HG03521 (cell line): ENCODE data around the gene SHC4.

ENCODE experiments used
- ATAC-seq: cut with Tn5 transposase; IDR thresholded peaks from one replicate; pipeline ENCODE4 v1.9.1; 2021; ENCODE audit warnings: mild to moderate bottlenecking, moderate library complexity; ENCODE audit not compliant: unreplicated experiment

Gene SHC4

DNA sequence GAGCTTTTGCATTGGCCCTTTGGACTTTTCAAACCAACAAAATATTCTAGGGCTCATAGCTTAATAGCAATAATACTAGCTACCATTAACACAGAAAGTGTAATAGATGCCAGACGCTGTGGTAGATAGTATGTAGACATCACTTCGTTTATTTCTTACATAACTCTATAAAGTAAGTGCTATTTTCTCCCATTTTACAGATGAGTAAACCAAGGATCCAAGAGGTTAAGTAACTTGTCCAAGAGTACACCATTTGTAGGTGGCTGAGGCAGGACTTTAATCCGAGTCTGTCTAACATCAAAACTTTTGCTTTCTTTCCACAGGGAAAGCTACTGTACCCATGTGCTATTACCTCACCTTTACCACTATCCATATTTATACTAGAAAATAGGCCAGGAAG, 73.8 kb downstream of the SHC4 start:
- no peak for ATAC-seq

DNA sequence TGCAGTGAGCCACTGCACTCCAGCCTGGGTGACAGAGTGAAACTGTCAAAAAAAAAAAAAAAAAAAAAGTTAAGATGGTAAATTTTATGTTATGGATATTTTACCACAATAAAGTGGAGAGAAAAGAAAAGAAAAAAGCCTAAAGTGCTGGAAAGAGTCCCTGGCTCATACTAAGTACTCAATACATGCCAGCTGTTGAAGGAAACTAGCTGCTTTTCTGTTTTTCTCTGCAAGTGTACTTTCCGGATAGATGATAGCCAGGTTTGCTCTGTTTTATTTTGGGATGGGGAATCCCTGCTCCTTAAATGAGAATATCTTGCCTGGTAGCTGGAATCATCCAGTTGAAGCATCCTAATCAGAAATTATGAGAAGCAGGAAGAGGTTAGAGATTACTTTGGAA, 74.9 kb downstream of the SHC4 start:
- no peak for ATAC-seq

DNA sequence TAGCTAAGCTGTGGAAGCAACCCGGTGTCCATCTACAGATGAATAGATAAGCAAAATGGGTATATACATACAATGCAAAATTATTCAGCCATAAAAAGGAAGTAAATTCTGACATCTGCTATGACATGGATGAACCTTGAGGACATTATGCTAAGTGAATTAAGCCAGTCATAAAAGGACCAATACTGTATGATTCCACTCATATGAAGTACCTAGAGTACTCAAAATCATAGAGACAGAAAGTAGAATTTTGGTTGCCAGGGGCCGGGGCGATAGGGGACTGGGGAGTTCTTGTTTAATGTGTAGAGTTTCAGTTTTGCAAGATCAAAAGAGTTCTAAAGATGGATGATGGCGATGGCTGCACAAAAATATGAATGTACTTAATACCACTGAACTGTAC, 75.5 kb downstream of the SHC4 start:
- ATAC-seq = no peak

DNA sequence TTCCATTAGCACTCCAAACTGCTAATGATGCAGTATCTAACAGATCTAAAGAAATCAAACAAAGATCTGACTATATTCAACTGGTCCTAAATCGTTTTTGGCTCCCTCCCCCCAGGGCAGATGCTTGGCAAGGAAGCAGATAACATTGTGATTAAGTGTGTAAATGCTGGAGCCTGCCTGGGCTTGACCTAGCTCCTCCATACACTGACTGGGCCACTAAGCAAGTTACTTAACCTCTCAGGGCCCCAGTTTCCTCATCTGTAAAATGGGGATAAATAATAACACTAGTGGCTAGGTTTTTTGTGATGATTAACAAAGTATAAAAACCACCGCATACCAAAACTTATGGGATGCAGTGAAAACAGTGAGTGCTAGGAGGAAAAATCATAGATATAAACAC, 76.6 kb downstream of the SHC4 start:
- ATAC-seq = no peak

DNA sequence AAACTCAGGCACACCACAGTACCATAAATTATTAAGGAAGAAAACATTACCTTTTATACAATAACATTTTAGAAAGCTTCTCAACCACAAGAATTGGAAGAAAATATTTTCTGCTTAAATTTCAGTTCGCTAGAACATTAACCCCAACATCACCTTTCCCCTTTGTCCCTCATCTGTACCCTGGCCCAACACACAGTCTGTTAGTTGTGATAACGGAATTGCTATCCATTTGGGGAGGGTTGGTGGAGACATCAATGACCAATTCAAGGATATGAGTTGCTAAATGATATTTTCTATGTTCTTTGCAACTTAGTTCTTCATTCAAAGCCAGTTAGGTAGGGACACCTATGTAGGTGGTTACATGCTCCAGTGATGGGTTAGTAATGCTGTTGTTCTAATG, 80.0 kb downstream of the SHC4 start:
- no peak for ATAC-seq

DNA sequence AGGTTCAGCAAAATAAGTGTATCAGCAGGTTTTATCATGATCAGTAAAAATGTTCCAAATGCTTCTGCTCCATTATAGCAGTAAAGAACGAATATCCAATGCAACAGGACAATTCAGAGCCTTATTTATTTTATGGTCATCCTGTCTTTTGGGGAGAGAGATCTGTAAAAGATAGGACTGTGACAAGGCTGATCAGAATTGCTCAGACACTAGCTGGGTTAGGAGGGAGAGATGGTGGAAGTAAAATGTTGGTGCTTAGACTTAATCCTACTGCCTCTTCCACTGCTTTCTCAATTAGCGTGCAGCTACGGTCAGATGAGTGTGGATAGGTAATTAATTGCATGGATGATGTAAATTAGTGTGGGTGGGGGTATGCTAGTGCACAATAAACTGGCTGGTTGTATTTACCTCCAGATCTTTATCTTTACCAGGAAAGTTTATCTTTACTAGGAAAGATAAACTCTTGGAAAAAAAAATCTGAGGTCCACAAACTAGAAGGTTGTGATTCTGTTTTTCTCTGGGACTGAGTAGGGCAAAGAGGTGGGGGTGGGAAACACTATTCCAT, 83.6 kb downstream of the SHC4 start:
- no peak for ATAC-seq

DNA sequence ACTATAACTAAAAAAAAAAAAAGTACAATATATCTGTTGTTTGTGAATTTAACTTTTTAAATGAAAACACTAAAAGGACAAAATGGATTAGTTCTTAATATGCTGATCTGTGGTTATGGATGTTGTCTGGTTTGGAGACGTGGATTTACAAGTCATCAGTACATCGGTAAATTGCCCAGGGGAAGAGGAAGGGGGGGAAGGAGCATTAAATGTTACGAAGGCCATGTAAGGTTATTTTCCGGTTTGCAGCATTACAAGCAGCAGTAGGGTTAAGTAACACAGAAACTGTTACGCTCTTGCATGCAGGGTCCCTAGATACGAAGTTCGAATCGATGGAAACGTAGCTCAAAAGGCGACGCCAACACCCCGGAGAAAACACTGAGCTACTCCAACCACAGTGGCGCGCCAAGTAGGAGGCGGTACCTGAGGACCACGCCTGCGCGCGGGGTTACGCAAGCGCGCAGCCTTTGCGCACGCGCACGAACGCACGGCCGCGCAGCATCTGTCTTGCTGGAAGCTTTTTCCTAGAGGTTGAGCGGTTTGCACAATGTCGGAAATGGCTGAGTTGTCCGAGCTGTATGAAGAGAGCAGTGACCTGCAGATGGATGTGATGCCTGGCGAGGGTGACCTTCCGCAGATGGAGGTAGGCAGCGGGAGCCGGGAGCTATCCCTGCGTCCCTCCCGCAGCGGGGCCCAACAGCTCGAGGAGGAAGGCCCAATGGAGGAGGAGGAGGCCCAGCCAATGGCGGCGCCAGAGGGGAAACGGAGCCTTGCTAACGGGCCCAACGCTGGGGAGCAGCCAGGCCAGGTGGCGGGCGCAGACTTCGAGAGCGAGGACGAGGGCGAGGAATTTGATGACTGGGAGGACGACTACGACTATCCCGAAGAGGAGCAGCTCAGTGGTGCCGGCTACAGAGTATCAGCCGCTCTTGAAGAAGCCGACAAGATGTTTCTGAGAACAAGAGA, 85.8 kb downstream of the SHC4 start, which contains the start of gene EID1:
TSS of gene EID1 (plus strand) at position 505 of the 966 bp plus-strand sequence. CDS start at position 548, 43 bp downstream.
- peak; percentile 95 for ATAC-seq

DNA sequence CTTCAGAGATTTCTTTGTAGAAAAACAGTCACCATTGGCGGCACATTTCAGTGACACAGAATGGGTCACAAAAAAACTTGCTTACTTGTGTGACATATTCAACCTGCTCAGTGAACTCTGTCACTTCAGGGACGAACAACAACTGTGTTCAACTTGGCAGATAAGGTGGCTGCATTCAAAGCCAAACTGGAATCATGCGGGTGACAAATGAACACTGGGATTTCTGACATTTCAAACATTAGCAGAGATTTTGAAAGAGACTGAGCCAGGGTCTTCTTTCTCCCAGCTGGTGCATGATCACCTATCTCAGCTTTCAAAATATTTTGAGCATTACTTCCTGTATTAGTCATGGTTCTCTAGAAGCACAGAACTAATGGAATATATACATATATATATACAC, 87.7 kb downstream of the SHC4 start:
- no peak for ATAC-seq

DNA sequence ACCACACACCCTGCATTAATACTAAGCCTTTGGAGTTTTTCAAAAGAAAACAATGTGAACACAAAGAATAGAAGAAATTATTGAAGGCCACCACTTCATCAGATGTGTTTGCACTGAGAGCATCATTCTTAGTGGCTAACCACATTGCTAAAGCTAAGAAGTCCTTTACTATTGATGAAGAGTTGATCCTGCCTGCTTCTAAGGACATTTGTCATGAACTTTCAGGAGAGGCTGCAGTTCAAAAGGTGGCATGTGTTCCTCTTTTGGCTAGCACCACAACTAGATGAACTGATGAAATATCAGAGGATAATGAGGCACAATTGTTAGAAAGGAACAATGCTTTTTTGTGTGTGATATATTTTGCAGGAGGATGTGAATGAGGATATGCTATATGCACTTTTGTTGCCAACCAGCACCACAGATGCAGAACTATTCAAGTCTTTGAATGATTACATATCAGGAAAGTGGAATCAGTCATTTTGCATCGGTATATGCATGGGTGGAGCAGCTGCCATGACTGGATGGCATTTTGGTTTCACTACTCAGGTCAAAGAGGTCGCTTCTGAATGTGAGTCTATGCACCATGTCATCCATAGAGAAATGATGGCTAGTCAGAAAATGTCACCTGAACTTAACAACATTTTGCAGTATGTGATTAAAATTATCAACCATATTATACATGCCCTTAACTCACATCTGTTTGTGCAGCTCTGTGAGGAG, 88.3 kb downstream of the SHC4 start:
- no peak for ATAC-seq

DNA sequence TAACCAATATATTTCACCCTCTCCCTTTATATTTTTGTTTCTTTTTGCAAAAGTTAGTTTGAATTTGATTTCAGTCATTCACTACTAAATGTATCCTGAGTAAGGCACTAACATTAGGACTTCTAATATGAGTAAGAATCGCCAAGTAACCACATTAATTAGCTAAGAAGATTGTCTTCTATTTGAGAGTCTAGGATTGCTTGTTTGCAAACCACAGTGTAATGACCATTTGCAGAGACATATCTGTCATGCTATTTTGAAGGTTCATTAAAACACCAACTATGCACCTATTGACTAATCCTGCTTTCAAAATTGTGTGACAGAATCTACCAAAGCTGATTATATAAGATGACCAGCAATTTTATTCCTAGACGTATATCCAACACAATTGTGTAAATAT, 91.1 kb downstream of the SHC4 start:
- no peak for ATAC-seq

DNA sequence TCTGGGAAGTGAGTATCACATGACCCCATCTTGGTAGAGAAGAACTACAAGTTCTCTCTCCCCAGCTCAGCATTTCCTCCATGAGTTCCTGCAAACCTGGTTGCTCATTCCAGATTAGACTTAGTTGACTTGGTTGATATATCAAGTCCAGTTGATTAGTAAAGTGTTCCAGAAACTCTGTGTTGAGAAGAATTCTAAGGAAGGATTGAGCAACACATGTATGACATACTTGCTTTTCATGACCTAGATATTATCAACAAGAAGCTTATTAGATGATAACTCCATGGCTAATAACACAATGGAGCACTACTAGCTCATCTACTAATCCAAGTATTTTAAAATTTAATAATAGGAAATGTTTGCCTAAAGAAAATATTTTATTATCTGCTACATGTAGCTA, 92.2 kb downstream of the SHC4 start:
- ATAC-seq = no peak

DNA sequence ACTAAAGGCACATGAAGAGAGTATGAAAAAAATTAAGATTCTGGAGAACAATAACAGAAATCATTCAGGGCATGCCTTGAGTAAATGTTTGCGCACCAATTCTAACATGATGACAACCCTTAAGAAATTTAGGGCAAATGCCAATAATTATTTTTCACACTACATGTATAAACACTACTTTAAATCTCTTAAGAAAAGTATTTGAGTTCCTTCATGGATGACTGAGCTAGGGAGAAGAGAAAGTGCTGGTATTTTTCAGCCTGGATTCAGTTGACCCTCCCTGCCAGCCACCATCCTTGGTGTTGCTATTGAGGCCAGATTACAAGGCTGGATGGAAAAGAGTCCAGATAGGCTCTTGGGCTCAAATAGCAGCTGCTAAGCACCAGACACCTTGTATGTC, 93.8 kb downstream of the SHC4 start:
- no peak for ATAC-seq

DNA sequence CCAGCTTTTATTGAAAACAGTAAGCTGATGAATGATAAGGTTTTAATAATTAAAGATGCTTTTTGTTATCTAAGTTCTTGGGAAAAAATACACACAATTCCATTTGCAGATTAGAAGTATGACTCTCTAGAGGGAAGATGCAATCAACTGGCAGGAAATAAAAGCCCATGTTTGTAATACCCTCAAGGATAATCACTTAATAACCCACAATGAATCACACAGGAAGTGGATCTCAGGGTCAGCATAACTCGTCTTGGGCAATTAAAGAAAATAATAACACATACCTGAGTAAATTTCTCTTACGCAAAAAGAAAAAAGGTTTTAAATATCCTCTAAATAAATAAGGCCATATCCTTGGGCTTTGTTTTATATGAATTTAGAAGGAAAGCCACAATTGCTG, 95.2 kb downstream of the SHC4 start:
- no peak for ATAC-seq

DNA sequence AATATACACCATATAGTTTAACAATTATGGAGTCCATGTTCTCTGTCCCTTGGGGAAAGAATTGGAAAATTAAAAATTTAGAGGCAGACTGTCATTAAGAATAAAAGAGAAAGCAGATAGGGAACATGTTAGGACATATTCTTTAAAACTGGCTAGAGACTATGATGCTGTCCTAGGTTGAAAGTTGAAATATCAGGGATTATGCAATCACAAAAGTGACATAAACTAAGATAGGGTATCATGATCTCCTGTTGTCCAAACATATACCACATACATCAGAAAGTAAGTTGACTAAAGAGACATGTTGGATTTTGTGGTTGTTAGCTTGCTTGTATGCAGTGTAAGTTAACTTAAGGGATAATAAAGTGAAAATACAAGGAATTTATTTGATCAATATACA, 95.7 kb downstream of the SHC4 start:
- no peak for ATAC-seq

DNA sequence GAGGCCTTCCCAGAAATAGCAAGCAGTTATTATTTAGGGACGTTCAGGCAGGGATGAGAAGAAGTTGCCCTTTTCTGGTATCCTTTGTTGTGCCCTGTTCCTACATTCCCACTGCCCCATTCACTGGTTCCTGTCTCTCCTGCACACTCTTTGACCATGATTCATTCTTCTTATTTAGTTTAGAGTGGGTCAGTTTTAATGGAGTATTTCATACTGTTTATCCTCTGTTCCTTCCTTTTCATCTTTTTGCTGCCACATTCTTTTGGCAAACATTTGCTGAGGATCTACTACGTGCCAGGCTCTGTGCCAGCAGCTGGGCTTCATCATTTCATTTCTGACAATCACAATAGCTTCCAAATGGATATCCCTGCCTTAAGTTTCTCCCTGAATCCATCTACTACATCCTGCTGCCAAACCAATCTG, 97.6 kb downstream of the SHC4 start:
- no peak for ATAC-seq

DNA sequence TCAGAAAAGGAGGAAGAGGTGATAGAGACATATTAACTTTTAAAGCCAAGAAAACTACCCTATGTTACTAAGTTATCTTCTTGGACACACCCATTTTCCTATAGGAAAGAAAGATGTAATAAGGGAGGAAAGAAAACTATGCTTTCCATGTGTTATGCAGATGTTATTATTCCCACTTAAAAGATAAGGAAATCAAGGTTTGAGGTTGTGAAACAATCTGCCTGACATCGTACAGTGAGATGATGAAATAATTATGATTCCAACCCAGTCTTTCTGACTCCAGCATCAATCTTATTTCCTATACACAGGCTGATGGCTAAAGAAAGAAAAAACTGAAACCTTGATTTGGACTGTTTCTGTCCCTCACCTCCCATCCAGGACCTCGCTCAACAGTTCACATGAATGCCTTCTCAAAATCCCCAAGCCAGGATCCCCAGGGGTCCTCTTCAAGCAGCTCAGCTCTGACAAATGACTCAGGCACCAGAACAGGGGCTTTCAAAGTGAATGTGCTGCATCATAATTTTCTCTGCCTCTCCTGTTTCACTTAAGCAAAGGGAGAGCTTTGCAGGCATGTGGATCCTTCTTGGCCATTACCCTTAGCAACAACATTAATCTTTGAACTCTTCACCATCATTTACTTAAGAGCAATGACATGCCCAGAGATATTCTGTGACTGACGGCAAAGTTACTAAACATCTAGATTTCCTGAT, 98.2 kb downstream of the SHC4 start:
- no peak for ATAC-seq

DNA sequence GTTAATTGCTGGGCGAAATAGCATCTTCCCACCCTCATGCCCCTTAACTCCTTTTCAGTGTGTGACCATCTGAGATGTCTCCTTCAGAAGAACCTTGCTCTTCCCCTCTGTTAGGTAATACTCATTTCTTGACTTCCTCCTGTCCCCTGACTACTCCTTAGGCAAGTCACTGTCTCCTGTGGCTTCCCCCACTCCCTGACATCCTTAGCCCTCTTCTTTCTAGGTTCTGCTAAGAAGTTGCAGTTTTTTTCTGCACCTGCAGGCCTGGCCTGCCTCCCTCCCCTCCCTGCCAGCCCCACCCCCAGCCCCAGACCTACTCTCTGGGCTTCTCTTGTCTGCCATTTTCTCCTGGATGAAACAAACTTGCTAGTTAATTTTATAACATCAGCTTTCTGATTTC, 101.0 kb downstream of the SHC4 start:
- ATAC-seq = no peak

DNA sequence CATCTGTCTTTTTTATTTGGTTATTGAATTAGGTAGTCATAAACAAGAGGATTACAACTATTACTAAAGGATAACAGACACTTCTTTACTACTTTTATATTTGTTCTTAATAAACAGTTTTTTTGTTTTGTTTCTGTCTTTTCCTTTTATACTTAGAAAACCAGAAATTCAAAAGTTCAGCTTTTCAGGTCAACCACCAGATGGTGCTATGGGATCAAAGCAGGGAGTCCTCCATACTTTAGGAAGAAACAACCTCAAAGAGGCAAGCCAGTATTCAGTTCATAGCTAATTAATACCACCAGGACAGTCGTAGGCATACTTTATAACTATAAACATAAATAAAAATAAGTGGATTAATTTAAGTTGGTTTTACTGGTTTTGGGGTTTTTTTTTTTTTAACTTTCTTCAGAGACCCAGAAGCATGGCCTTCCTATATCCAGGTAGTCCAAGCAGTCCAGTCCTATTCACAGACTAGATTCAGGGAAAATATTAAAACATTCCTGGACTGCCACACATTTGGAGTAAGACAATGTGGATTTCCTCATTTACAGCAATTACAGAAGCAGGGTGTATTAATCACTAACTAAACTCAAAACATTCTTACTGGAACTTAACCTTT, 101.8 kb downstream of the SHC4 start:
- no peak for ATAC-seq

DNA sequence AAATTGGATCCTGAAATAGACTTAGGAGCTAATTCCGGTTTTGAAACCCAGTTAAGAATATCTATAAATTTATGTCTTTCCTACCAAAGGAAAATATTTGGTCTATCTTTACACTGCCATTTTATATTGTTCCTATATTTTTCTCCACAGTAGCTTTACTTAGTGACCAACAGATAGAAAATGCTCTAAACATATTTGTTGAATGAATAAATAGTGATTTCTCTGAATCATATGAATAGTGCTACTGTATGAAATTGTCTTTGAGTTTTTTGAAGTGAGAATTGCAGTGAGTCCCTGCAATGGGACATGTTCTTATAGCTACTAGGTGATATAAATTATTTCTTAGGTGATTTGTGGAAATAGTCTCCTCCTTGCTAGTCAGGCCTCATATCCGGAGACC, 104.3 kb downstream of the SHC4 start:
- ATAC-seq = no peak

DNA sequence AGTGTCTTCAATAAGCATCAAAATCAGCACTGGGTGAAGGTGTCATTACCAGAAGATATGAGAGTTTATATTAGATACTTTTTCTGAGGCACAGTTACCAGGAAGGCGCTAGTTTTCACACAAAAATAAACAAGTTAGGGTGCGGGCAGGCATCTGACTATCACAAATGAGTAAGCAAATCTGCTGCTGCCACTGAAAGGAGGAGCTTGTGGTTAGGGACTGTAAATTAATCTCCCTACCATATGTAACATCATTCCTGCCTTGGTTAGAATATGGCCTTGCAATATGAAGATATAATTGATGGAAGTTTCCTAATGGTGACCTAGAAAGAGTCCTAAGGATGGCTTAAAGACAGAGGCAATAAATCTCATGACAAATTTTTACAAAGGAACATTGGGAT, 105.3 kb downstream of the SHC4 start:
- ATAC-seq = no peak

DNA sequence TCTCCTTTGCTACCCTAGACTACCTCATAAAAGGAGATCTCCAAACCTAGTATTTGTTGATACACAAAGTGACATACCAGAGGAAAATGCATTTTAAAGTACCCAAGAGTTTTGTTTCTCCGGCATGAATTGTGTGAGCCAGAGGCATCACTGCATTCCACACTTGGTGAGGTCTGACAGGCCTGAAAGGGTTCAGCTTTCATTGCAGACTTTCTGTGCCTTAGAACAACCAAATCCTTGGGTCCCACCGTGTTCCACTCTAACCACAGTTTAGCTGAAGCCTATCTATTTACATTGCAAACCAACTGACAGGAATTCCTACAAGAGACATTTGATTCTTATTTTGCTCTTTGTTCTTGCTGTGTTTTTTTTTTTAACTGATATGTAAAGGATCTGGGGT, 106.8 kb downstream of the SHC4 start:
- no peak for ATAC-seq
